ENCODE results near the gene WDR7.

- no peak for TF ChIP-seq CTCF (conservative IDR thresholded peaks at IDR 0.05 in 1 of 2, IDR thresholded peaks at IDR 0.05 in 1 of 2; ENCODE audit: extremely low read depth in 1 of 2, insufficient read depth in 1 of 2, low read depth in 1 of 2, low read length in 2 of 2)
- no peak for TF ChIP-seq EZH2 (IDR thresholded peaks at IDR 0.05; ENCODE audit: borderline replicate concordance, low read length)
Measured at GRCh38 chr18:56721031-56721430, 69.9 kb downstream of the WDR7 start.

Measured in mammary epithelial cell (primary cell).